Mesenchymal stem cell (in vitro differentiated cells and primary cell): Measurements from ENCODE around the gene ABCB8.

Experiments used
- DNase-seq: peaks from one replicate; pipeline ENCODE4 v3.0.0-alpha.2; 2013
- H2AFZ ChIP-seq: one replicate; pipeline ENCODE4 v1.6.1; 2013; ENCODE audit warnings: low read depth, mild to moderate bottlenecking, control low read depth, inconsistent platforms, low read length, moderate library complexity
- H2AK5ac ChIP-seq: 2 replicates; pipeline ENCODE4 v1.6.1; 2013; ENCODE audit warnings: low read length, moderate library complexity, mild to moderate bottlenecking, inconsistent platforms; ENCODE audit not compliant: severe bottlenecking
- H2BK120ac ChIP-seq: one replicate; pipeline ENCODE4 v1.6.1; 2013; ENCODE audit warnings: low read depth, mild to moderate bottlenecking, inconsistent platforms, low read length, moderate library complexity
- H2BK12ac ChIP-seq, 2 experiments: one replicate each; pipeline ENCODE4 v1.6.1; 2013; ENCODE audit warnings: inconsistent platforms in 2 of 2, low read length in 2 of 2, mild to moderate bottlenecking in 2 of 2, moderate library complexity in 2 of 2, control low read depth in 1 of 2
- H2BK15ac ChIP-seq: one replicate; pipeline ENCODE4 v1.6.1; 2013; ENCODE audit warnings: mild to moderate bottlenecking, low read depth, inconsistent platforms; ENCODE audit not compliant: poor library complexity, severe bottlenecking
- H2BK5ac ChIP-seq: 2 replicates; pipeline ENCODE4 v1.6.1; 2013; ENCODE audit warnings: low read depth, mild to moderate bottlenecking, low read length, control low read depth, inconsistent platforms; ENCODE audit not compliant: poor library complexity, severe bottlenecking
- H3K14ac ChIP-seq, 2 experiments: one replicate each; pipeline ENCODE4 v1.6.1; 2013; ENCODE audit warnings: inconsistent platforms in 2 of 2, low read length in 2 of 2, control low read depth in 1 of 2, mild to moderate bottlenecking in 1 of 2, moderate library complexity in 1 of 2
- H3K18ac ChIP-seq, 2 experiments: one replicate each; pipeline ENCODE4 v1.6.1; 2013; ENCODE audit warnings: inconsistent platforms in 2 of 2, low read length in 2 of 2, control low read depth in 1 of 2, low read depth in 1 of 2, mild to moderate bottlenecking in 1 of 2
- H3K23ac ChIP-seq, 2 experiments: one replicate each; pipeline ENCODE4 v1.6.1; 2013; ENCODE audit warnings: inconsistent platforms in 2 of 2, low read length in 2 of 2, mild to moderate bottlenecking in 2 of 2, moderate library complexity in 2 of 2, control low read depth in 1 of 2
- H3K27ac ChIP-seq: 2 replicates; pipeline ENCODE4 v1.5.1; 2013; ENCODE audit warnings: mild to moderate bottlenecking, moderate library complexity, low read length, control low read depth, inconsistent platforms; ENCODE audit not compliant: poor library complexity, severe bottlenecking
- H3K27me3 ChIP-seq, 2 experiments: 2 replicates each; pipeline versions ENCODE4 v1.6.1 to v1.7.0; 2013; ENCODE audit warnings: low read length in 2 of 2, mild to moderate bottlenecking in 2 of 2, moderate library complexity in 2 of 2, control low read depth in 1 of 2, inconsistent platforms in 1 of 2; ENCODE audit not compliant: control insufficient read depth in 1 of 2, insufficient read depth in 1 of 2
- H3K36me3 ChIP-seq, 2 experiments: 2 replicates each; pipeline versions ENCODE4 v1.6.1 to v1.7.0; 2013; ENCODE audit warnings: low read length in 2 of 2, control low read depth in 1 of 2, inconsistent platforms in 1 of 2, low read depth in 1 of 2, mild to moderate bottlenecking in 1 of 2; ENCODE audit not compliant: insufficient read depth in 2 of 2, control insufficient read depth in 1 of 2
- H3K4ac ChIP-seq, 2 experiments: one replicate each; pipeline ENCODE4 v1.6.1; 2013; ENCODE audit warnings: inconsistent platforms in 2 of 2, low read length in 2 of 2, mild to moderate bottlenecking in 2 of 2, moderate library complexity in 2 of 2, control low read depth in 1 of 2, low read depth in 1 of 2
- H3K4me1 ChIP-seq: 2 replicates; pipeline ENCODE4 v1.6.1; 2013; ENCODE audit warnings: low read depth, low read length, control low read depth; ENCODE audit not compliant: control insufficient read depth, insufficient read depth
- H3K4me2 ChIP-seq: 2 replicates; pipeline ENCODE4 v1.6.1; 2013; ENCODE audit warnings: low read length, mild to moderate bottlenecking, inconsistent platforms; ENCODE audit not compliant: poor library complexity, severe bottlenecking
- H3K4me3 ChIP-seq, 2 experiments: 2 replicates each; pipeline versions ENCODE4 v1.5.1 to v1.7.0; 2013; ENCODE audit warnings: low read length in 2 of 2, mild to moderate bottlenecking in 2 of 2, control low read depth in 1 of 2, low read depth in 1 of 2; ENCODE audit not compliant: insufficient read depth in 1 of 2
- H3K79me1 ChIP-seq: replicated peaks from 2 replicates; pipeline ENCODE4 v1.6.1; 2013; ENCODE audit warnings: mild to moderate bottlenecking, control low read depth, low read length, inconsistent platforms; ENCODE audit not compliant: poor library complexity, severe bottlenecking
- H3K9ac ChIP-seq: 2 replicates; pipeline ENCODE4 v1.7.0; 2013; ENCODE audit warnings: mild to moderate bottlenecking, low read length, moderate library complexity
- H3K9me3 ChIP-seq: 2 replicates; pipeline ENCODE4 v1.7.0; 2013; ENCODE audit warnings: mild to moderate bottlenecking, low read length; ENCODE audit not compliant: control insufficient read depth
- H4K8ac ChIP-seq: one replicate; pipeline ENCODE4 v1.6.1; 2013; ENCODE audit warnings: inconsistent platforms, mild to moderate bottlenecking, low read length, moderate library complexity
- H4K91ac ChIP-seq: one replicate; pipeline ENCODE4 v1.6.1; 2013; ENCODE audit warnings: mild to moderate bottlenecking, low read length, inconsistent platforms
- WGBS: methylation state at CpG from one replicate; pipeline ENCODE4 v1.1.7; 2013; ENCODE audit warnings: mixed read lengths; 5-methylcytosine and 5-hydroxymethylcytosine counted together

Gene ABCB8

DNA sequence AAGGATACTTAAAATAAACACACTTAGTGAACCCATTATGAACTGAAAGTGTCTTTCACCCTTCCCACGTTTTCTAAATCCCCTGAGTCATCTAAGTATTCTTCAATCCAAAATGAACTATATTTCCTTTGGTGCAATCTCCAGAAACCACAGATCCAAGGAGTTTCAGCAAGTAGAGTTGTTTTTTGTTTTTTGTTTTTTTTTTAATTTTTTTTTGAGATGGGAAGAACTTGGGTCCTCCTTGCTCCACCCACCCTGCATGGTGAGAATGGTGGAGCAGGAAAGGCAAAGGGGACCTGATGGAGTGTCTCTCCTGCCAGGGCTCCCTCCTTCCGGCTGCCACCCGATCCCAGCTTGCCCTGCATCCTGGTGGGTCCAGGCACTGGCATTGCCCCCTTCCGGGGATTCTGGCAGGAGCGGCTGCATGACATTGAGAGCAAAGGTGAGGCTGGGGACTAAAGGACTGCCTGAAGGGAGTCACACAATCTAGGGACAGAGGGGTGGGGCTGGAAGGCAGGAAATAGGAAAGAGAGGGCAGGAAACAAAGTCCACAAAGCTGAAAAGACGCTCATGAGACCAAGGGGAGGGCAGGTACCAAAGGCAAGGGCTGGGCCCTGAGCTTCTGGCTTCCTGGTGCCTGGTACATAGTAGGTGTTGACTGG lies 16.1 kb upstream of the ABCB8 start:
- Histone ChIP-seq H3K4me3 (no peak overlapping the region), H2BK5ac (no peak overlapping the region), H3K27ac (no peak overlapping the region), H3K4me1 (peaks cover 21% of the 10 kb centered on the region), H2BK15ac (peak overlapping the region; percentile 73), H4K8ac (no peak overlapping the region), H3K79me1 (no peaks in the 10 kb centered on the region), H3K9ac (no peak overlapping the region), H2AFZ (no peak overlapping the region), H2BK120ac (no peak overlapping the region), H3K27me3 (peaks cover 41 to 44% of the 10 kb centered on the region in 2 experiments), H3K36me3 (no peaks in the 10 kb centered on the region), H3K14ac (no peak overlapping the region), H3K23ac (no peak overlapping the region), H3K4me2 (no peak overlapping the region), H3K18ac (no peak overlapping the region), H3K4ac (peak overlapping the region; percentile 42 to 68), H2BK12ac (peak overlapping the region in 1 of 2 experiments; percentile 47), H3K9me3 (no peaks in the 10 kb centered on the region), H4K91ac (peak overlapping the region; percentile 18), H2AK5ac (no peak overlapping the region)
- peak; percentile 70 for DNase-seq
- WGBS, result 59% methylated on average over 6 of the region's 6 CpGs

DNA sequence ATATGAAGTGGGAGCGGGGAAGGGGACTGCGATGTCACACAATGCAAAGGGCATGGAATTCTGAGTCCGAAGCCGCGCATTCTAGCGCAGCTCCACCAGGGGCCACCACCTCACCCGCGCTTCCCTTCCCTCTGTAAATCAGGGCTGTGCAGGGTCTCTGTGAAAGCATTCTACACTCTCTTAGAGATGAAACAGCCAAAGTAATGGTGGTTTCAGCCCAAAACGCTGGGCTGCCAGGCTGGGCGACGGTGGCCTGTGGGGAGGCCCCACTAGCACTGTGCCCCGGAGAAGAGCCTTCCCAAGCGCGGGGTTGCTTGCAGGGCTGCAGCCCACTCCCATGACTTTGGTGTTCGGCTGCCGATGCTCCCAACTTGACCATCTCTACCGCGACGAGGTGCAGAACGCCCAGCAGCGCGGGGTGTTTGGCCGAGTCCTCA lies 15.3 kb upstream of the ABCB8 start:
- no peaks in the 10 kb centered on the region for H3K36me3 ChIP-seq
- H3K14ac ChIP-seq, result no peak overlapping the region
- H3K23ac ChIP-seq, result peak overlapping the region in 1 of 2 experiments; percentile 23
- H3K4me2 ChIP-seq, result no peak overlapping the region
- peak; percentile 49 for DNase-seq
- H2BK15ac ChIP-seq, result no peak overlapping the region
- peaks cover 16% of the 10 kb centered on the region for H3K4me1 ChIP-seq
- H2AFZ ChIP-seq, result peak overlapping the region; percentile 48
- peak overlapping the region in 1 of 2 experiments; percentile 61 for H3K4me3 ChIP-seq
- peak overlapping the region in 1 of 2 experiments; percentile 43 for H2BK12ac ChIP-seq
- no peak overlapping the region for H2AK5ac ChIP-seq
- no peak overlapping the region for H2BK120ac ChIP-seq
- no peak overlapping the region for H4K91ac ChIP-seq
- no peak overlapping the region for H3K4ac ChIP-seq
- peaks cover 44 to 46% of the 10 kb centered on the region in 2 experiments for H3K27me3 ChIP-seq
- 33% methylated on average over 19 of the region's 23 CpGs for WGBS
- peak overlapping the region in 1 of 2 experiments; percentile 18 for H3K18ac ChIP-seq
- no peak overlapping the region for H3K9ac ChIP-seq
- H4K8ac ChIP-seq, result peak overlapping the region; percentile 45
- no peaks in the 10 kb centered on the region for H3K79me1 ChIP-seq
- H2BK5ac ChIP-seq, result no peak overlapping the region
- no peaks in the 10 kb centered on the region for H3K9me3 ChIP-seq
- no peak overlapping the region for H3K27ac ChIP-seq

GRCh38 chr7:151013356-151013732 lies 14.9 kb upstream of the ABCB8 start:
- peak overlapping the region in 1 of 2 experiments; percentile 18 for H3K18ac ChIP-seq
- 60% methylated on average over 19 of the region's 26 CpGs for WGBS
- peak overlapping the region in 1 of 2 experiments; percentile 66 for H3K4me3 ChIP-seq
- no peak overlapping the region for H3K4ac ChIP-seq
- H3K79me1 ChIP-seq, result no peaks in the 10 kb centered on the region
- no peak overlapping the region for H2AK5ac ChIP-seq
- H3K23ac ChIP-seq, result no peak overlapping the region
- H3K4me1 ChIP-seq, result peaks cover 20% of the 10 kb centered on the region
- H3K4me2 ChIP-seq, result no peak overlapping the region
- DNase-seq, result no peak
- H2BK120ac ChIP-seq, result no peak overlapping the region
- H4K91ac ChIP-seq, result no peak overlapping the region
- H3K36me3 ChIP-seq, result no peaks in the 10 kb centered on the region
- H4K8ac ChIP-seq, result no peak overlapping the region
- no peak overlapping the region for H2BK15ac ChIP-seq
- no peak overlapping the region for H2BK5ac ChIP-seq
- H3K9ac ChIP-seq, result no peak overlapping the region
- no peak overlapping the region for H2AFZ ChIP-seq
- no peak overlapping the region for H3K14ac ChIP-seq
- no peak overlapping the region for H3K27ac ChIP-seq
- peaks cover 45 to 46% of the 10 kb centered on the region in 2 experiments for H3K27me3 ChIP-seq
- H3K9me3 ChIP-seq, result no peaks in the 10 kb centered on the region
- peak overlapping the region in 1 of 2 experiments; percentile 43 for H2BK12ac ChIP-seq

DNA sequence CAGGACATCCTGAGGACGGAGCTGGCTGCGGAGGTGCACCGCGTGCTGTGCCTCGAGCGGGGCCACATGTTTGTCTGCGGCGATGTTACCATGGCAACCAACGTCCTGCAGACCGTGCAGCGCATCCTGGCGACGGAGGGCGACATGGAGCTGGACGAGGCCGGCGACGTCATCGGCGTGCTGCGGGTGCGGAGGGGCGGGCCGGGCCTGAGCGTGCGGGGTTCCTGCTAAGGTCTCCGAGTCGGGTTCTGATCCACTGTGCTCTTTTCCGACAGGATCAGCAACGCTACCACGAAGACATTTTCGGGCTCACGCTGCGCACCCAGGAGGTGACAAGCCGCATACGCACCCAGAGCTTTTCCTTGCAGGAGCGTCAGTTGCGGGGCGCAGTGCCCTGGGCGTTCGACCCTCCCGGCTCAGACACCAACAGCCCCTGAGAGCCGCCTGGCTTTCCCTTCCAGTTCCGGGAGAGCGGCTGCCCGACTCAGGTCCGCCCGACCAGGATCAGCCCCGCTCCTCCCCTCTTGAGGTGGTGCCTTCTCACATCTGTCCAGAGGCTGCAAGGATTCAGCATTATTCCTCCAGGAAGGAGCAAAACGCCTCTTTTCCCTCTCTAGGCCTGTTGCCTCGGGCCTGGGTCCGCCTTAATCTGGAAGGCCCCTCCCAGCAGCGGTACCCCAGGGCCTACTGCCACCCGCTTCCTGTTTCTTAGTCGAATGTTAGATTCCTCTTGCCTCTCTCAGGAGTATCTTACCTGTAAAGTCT lies 14.3 kb upstream of the ABCB8 start:
- WGBS, result 68% methylated on average over 53 of the region's 55 CpGs
- no peak for DNase-seq

More for the DNA sequence above, 14.3 kb upstream of the ABCB8 start:
- no peak overlapping the region for H2BK12ac ChIP-seq
- H3K36me3 ChIP-seq, result no peaks in the 10 kb centered on the region
- H3K14ac ChIP-seq, result no peak overlapping the region
- no peak overlapping the region for H3K27ac ChIP-seq
- no peak overlapping the region for H2BK15ac ChIP-seq
- H4K91ac ChIP-seq, result peak overlapping the region; percentile 44
- no peak overlapping the region for H3K4me2 ChIP-seq
- H3K9ac ChIP-seq, result peak overlapping the region; percentile 79
- H2BK5ac ChIP-seq, result no peak overlapping the region
- H3K4me3 ChIP-seq, result peak overlapping the region in 1 of 2 experiments; percentile 66
- no peak overlapping the region for H3K23ac ChIP-seq
- H2BK120ac ChIP-seq, result no peak overlapping the region
- peak overlapping the region in 1 of 2 experiments; percentile 14 for H3K18ac ChIP-seq
- no peak overlapping the region for H3K4ac ChIP-seq
- H2AFZ ChIP-seq, result no peak overlapping the region
- H3K79me1 ChIP-seq, result no peaks in the 10 kb centered on the region
- no peaks in the 10 kb centered on the region for H3K9me3 ChIP-seq
- H2AK5ac ChIP-seq, result no peak overlapping the region
- peaks cover 47 to 49% of the 10 kb centered on the region in 2 experiments for H3K27me3 ChIP-seq
- H4K8ac ChIP-seq, result no peak overlapping the region
- peaks cover 26% of the 10 kb centered on the region for H3K4me1 ChIP-seq
